H1 (cell line): Measurements from ENCODE around the gene LY9. TPM values are rescaled to one million over a fixed set of nuclear protein-coding genes. Genes with fewer than 3 reads are reported as not detected.

Experiments
- CBX5 ChIP-seq: fragments of 300-800, 300-1000 bp; sonication (generic); IDR thresholded peaks from 2 replicates; pipeline ENCODE4 v1.7.1; 2016; ENCODE audit warnings: antibody characterized with exemption, low read length, low read depth
- CHD2 ChIP-seq: IDR thresholded peaks from 2 replicates; pipeline ENCODE4 v1.6.1; 2012; ENCODE audit warnings: low read length, improper control_type of control experiment
- CHD7 ChIP-seq: fragments of 300-600 bp; sonication (generic); IDR thresholded peaks from 2 replicates; pipeline ENCODE4 v1.7.1; 2012; ENCODE audit warnings: low read length, moderate library complexity, mild to moderate bottlenecking, inconsistent platforms; ENCODE audit not compliant: insufficient replicate concordance
- HDAC2 ChIP-seq, 2 experiments: fragments of 300-600 bp in 1 of 2; sonication (generic) in 1 of 2; IDR thresholded peaks; 2 replicates each; pipeline ENCODE4 v1.6.1; 2011 to 2012; ENCODE audit warnings: low read depth in 2 of 2, low read length in 2 of 2, mild to moderate bottlenecking in 2 of 2, moderate library complexity in 2 of 2, borderline replicate concordance in 1 of 2, inconsistent platforms in 1 of 2
- NANOG ChIP-seq: IDR thresholded peaks from 2 replicates; pipeline ENCODE4 v1.6.1; 2011; ENCODE audit warnings: low read length, low read depth, mild to moderate bottlenecking, inconsistent platforms; ENCODE audit not compliant: insufficient read depth, poor library complexity, severe bottlenecking
- POLR2A ChIP-seq, 2 experiments: IDR thresholded peaks; 1 replicate in 1 of 2; 2 replicates in 1 of 2; pipeline ENCODE4 v1.6.1; 2011; ENCODE audit warnings: low read depth in 2 of 2, low read length in 2 of 2, mild to moderate bottlenecking in 2 of 2; ENCODE audit errors: control extremely low read depth in 1 of 2
- RBBP5 ChIP-seq: IDR thresholded peaks from 2 replicates; pipeline ENCODE4 v1.7.1; 2012; ENCODE audit warnings: low read depth, mild to moderate bottlenecking, inconsistent platforms, low read length, moderate library complexity, borderline replicate concordance
- RNF2 ChIP-seq: fragments of 200-900, 300-1000 bp; sonication (generic); IDR thresholded peaks from 2 replicates; pipeline ENCODE4 v1.7.1; 2016; ENCODE audit warnings: borderline replicate concordance, low read depth, mild to moderate bottlenecking, antibody characterized with exemption, low read length; ENCODE audit not compliant: poor library complexity, severe bottlenecking; ENCODE audit errors: missing control alignments
- SP4 ChIP-seq: IDR thresholded peaks from 2 replicates; pipeline ENCODE4 v1.6.1; 2012; ENCODE audit warnings: low read length, inconsistent platforms
- polyA plus RNA-seq, 7 experiments: library from polyadenylated mRNA; depleted of rRNA in 3 of 7; stranded (reverse) in 5 of 7; unstranded in 2 of 7; fragments of >200 nt in 5 of 7; fragments of 200-250 nt in 2 of 7; gene quantifications; 1 replicate in 5 of 7; 2 replicates in 1 of 7; 4 replicates in 1 of 7; pipeline versions ENCODE4 v1.2.1 to v1.2.3, GENCODE V29; 2011 to 2013; ENCODE audit warnings: missing spikeins in 2 of 7, mixed read lengths in 2 of 7
- total RNA-seq: library from RNA; stranded (reverse); fragmentation: NEBNext Ultra II Directional; extraction: Animal tissue kit (Norgen Biotek cat#: 25700); gene quantifications from 2 replicates; pipeline ENCODE4 v1.2.1, GENCODE V29; 2021

Gene LY9
- total and polyA plus RNA-seq, 2 of the 8 experiments (the other 6 are each of a cell fraction or from before 2014, with no cell fraction given): not detected

GRCh38 chr1:160819186-160819585 lies 23.2 kb downstream of the LY9 start (continued):
- TF ChIP-seq CHD7 (no peak), NANOG (no peak), HDAC2 (IDR thresholded peaks at IDR 0.05; ENCODE audit: borderline replicate concordance in 1 of 2, low read depth in 2 of 2, low read length in 2 of 2) (no peak), SP4 (no peak), CHD2 (no peak), CBX5 (no peak), POLR2A (IDR thresholded peaks at IDR 0.05; ENCODE audit: control extremely low read depth in 1 of 2, low read depth in 2 of 2, low read length in 2 of 2) (no peak), RBBP5 (no peak), RNF2 (no peak)
